ENCODE data around the gene ZNF462. TPM values are rescaled to one million over a fixed set of nuclear protein-coding genes. Genes with fewer than 3 reads are reported as not detected.

Gene ZNF462
- total and polyA plus RNA-seq, 9 donors: 5.8 to 87.6 (median 51.2) TPM

- 44 to 63% (median 61%) methylated on average over 4 of the region's 4 CpGs for WGBS, 3 donors
- TF ChIP-seq POLR2A (IDR thresholded peaks at IDR 0.05) (no peak), EP300 (IDR thresholded peaks at IDR 0.05) (no peak)
- TF ChIP-seq, protein P1, sequence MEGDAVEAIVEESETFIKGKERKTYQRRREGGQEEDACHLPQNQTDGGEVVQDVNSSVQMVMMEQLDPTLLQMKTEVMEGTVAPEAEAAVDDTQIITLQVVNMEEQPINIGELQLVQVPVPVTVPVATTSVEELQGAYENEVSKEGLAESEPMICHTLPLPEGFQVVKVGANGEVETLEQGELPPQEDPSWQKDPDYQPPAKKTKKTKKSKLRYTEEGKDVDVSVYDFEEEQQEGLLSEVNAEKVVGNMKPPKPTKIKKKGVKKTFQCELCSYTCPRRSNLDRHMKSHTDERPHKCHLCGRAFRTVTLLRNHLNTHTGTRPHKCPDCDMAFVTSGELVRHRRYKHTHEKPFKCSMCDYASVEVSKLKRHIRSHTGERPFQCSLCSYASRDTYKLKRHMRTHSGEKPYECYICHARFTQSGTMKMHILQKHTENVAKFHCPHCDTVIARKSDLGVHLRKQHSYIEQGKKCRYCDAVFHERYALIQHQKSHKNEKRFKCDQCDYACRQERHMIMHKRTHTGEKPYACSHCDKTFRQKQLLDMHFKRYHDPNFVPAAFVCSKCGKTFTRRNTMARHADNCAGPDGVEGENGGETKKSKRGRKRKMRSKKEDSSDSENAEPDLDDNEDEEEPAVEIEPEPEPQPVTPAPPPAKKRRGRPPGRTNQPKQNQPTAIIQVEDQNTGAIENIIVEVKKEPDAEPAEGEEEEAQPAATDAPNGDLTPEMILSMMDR (IDR thresholded peaks at IDR 0.05): no peak
- intact Hi-C loops (cut with DNase I): no loop called here
- no peak for DNase-seq
- H3K9me3 ChIP-seq: no peaks in the 10 kb centered on the region
- H3K36me3 ChIP-seq: no peaks in the 10 kb centered on the region
- H3K4me1 ChIP-seq (ENCODE audit: insufficient read depth): no peaks in the 10 kb centered on the region
- H3K27ac ChIP-seq: no peak overlapping the region
- no peak overlapping the region for H3K4me3 ChIP-seq
- H3K27me3 ChIP-seq: no peaks in the 10 kb centered on the region
Measured at GRCh38 chr9:106830527-106831150, 32.3 kb upstream of the ZNF462 start.

- H3K4me3 ChIP-seq: no peak overlapping the region
- DNase-seq: no peak
- H3K27ac ChIP-seq: no peak overlapping the region
- H3K9me3 ChIP-seq: no peaks in the 10 kb centered on the region
- H3K4me1 ChIP-seq (ENCODE audit: insufficient read depth): no peaks in the 10 kb centered on the region
- no peaks in the 10 kb centered on the region for H3K36me3 ChIP-seq
- intact Hi-C loops (cut with DNase I): no loop called here
- TF ChIP-seq, protein P1 (IDR thresholded peaks at IDR 0.05): no peak
- TF ChIP-seq POLR2A (IDR thresholded peaks at IDR 0.05): no peak
- TF ChIP-seq EP300 (IDR thresholded peaks at IDR 0.05): no peak
- H3K27me3 ChIP-seq: no peaks in the 10 kb centered on the region
Measured at GRCh38 chr9:106834888-106835287, 28.1 kb upstream of the ZNF462 start.

DNA sequence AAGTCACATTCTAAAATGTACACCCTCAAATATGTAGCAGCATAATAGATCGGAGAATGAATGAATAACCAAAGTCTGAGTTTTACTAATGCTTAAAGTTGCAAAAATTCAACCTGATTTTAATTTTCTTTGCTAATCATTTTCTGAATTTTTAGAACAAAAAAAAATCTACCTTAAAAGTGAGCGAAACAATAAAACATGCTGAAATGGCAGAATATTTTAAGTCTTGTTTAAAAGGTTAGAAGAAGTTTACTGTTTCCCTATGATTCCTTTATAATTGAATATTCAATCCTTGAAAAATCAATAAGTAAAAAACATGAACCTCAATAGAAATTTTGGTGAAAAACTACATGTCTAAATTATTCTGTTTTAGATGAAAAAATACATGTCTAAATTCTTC is 27.1 kb upstream of the ZNF462 start:
- 89 to 94% (median 94%) methylated on average over 2 of the region's 2 CpGs for WGBS, 3 donors
- intact Hi-C loops (cut with DNase I): no loop called here
- no peak for DNase-seq

GRCh38 chr9:106843371-106843770 is 19.6 kb upstream of the ZNF462 start:
- no peaks in the 10 kb centered on the region for H3K4me1 ChIP-seq (ENCODE audit: insufficient read depth)
- WGBS, 3 donors: 14 to 38% (median 37%) methylated on average over 1 of the region's 1 CpG
- no peaks in the 10 kb centered on the region for H3K9me3 ChIP-seq
- H3K4me3 ChIP-seq: no peak overlapping the region
- intact Hi-C loops (cut with DNase I): no loop called here
- DNase-seq: no peak
- H3K27me3 ChIP-seq: no peaks in the 10 kb centered on the region
- no peaks in the 10 kb centered on the region for H3K36me3 ChIP-seq
- no peak overlapping the region for H3K27ac ChIP-seq
- TF ChIP-seq POLR2A (IDR thresholded peaks at IDR 0.05) (no peak), EP300 (IDR thresholded peaks at IDR 0.05) (no peak)

More for the DNA sequence above, 27.1 kb upstream of the ZNF462 start:
- H3K9me3 ChIP-seq: no peaks in the 10 kb centered on the region
- H3K4me3 ChIP-seq: no peak overlapping the region
- H3K27ac ChIP-seq: no peak overlapping the region
- TF ChIP-seq POLR2A (IDR thresholded peaks at IDR 0.05): no peak
- TF ChIP-seq, protein P1 (IDR thresholded peaks at IDR 0.05): no peak
- no peak for TF ChIP-seq EP300 (IDR thresholded peaks at IDR 0.05)
- no peaks in the 10 kb centered on the region for H3K4me1 ChIP-seq (ENCODE audit: insufficient read depth)
- no peaks in the 10 kb centered on the region for H3K27me3 ChIP-seq
- no peaks in the 10 kb centered on the region for H3K36me3 ChIP-seq

GRCh38 chr9:106846307-106846706 is 16.7 kb upstream of the ZNF462 start:
- Histone ChIP-seq H3K9me3 (no peaks in the 10 kb centered on the region), H3K4me1 (ENCODE audit: insufficient read depth) (no peaks in the 10 kb centered on the region), H3K36me3 (no peaks in the 10 kb centered on the region), H3K27me3 (no peaks in the 10 kb centered on the region), H3K27ac (no peak overlapping the region), H3K4me3 (no peak overlapping the region)
- WGBS, 3 donors: 96 to 98% (median 98%) methylated on average over 1 of the region's 1 CpG
- TF ChIP-seq, protein P1 (IDR thresholded peaks at IDR 0.05): no peak
- TF ChIP-seq POLR2A (IDR thresholded peaks at IDR 0.05) (no peak), EP300 (IDR thresholded peaks at IDR 0.05) (no peak)
- no peak for DNase-seq
- intact Hi-C loops (cut with DNase I): no loop called here
